GM10266 (cell line): ENCODE measurements around the gene TMPRSS7.

ENCODE experiments used
- DNase-seq: peaks from one replicate; pipeline ENCODE4 v3.0.0; 2012; ENCODE audit errors: extremely low spot score
- CTCF ChIP-seq: IDR thresholded peaks from 2 replicates; pipeline ENCODE4 v1.5.1; 2012; ENCODE audit warnings: mild to moderate bottlenecking, low read depth; ENCODE audit not compliant: control insufficient read depth, insufficient read depth; ENCODE audit errors: missing control alignments

The TMPRSS7 gene

GRCh38 chr3:112085735-112086075, 51.2 kb downstream of the TMPRSS7 start:
- TF ChIP-seq CTCF: no peak

GRCh38 chr3:112086076-112086854, 51.7 kb downstream of the TMPRSS7 start, which contains the start of gene C3orf52:
TSS of gene C3orf52 (plus strand) at chr3:112086389. CDS start at chr3:112086408, 19 bp downstream.
- TF ChIP-seq CTCF: no peak
- peak; percentile 82 for DNase-seq

More at GRCh38 chr3:112085735-112086075, 51.2 kb downstream of the TMPRSS7 start:
- DNase-seq: no peak

- no peak for TF ChIP-seq CTCF
- no peak for DNase-seq
These were observed 52.5 kb downstream of the TMPRSS7 start for GRCh38 chr3:112086875-112087524.

GRCh38 chr3:112087746-112088145, 53.2 kb downstream of the TMPRSS7 start:
- DNase-seq: no peak
- TF ChIP-seq CTCF: no peak

GRCh38 chr3:112088944-112089343, 54.4 kb downstream of the TMPRSS7 start:
- DNase-seq: no peak
- TF ChIP-seq CTCF: no peak

GRCh38 chr3:112089956-112090886, 55.7 kb downstream of the TMPRSS7 start:
- DNase-seq: no peak
- no peak for TF ChIP-seq CTCF
